Testis (tissue), 3 donors: ENCODE results near the gene MPC1. TPM values are rescaled to one million over a fixed set of nuclear protein-coding genes. Genes with fewer than 3 reads are reported as not detected.

Experiments used
- DNase-seq: peaks from one replicate; pipeline ENCODE4 v3.0.0-alpha.2; 2019
- H3K27ac ChIP-seq, 2 donors: fragments of 200-600 bp; sonication (generic); one replicate each; pipeline ENCODE4 v1.5.1; 2019
- H3K27me3 ChIP-seq: fragments of 200-600 bp; sonication (generic); one replicate; pipeline ENCODE4 v1.5.1; 2019
- H3K36me3 ChIP-seq: fragments of 200-600 bp; sonication (generic); one replicate; pipeline ENCODE4 v1.5.1; 2017; ENCODE audit warnings: low read depth; ENCODE audit errors: missing control alignments
- H3K4me1 ChIP-seq: fragments of 200-600 bp; sonication (generic); one replicate; pipeline ENCODE4 v1.5.1; 2019
- H3K4me3 ChIP-seq, 2 donors: fragments of 200-600 bp; sonication (generic); one replicate each; pipeline ENCODE4 v1.5.1; 2017 to 2019
- H3K9me3 ChIP-seq: fragments of 200-600 bp; sonication (generic); one replicate; pipeline ENCODE4 v1.5.1; 2017
- POLR2A ChIP-seq: fragments of 450-650 bp; IDR thresholded peaks from one replicate; pipeline ENCODE4 v1.6.1; 2017; ENCODE audit warnings: antibody characterized with exemption, mild to moderate bottlenecking, moderate library complexity
- WGBS, 2 donors: methylation state at CpG; one replicate each; pipeline ENCODE4 v1.1.5; 2018; 5-methylcytosine and 5-hydroxymethylcytosine counted together
- intact Hi-C: fragments of 100-400 bp; cut with DNase I; formaldehyde crosslinking; loops from one replicate; pipeline ENCODE4 v1.15.1; 2023; ENCODE audit warnings: low total_unique reads
- polyA plus RNA-seq: library from polyadenylated mRNA; stranded (reverse); fragments of 350-450 nt; fragmentation: Illumina TruSeq; extraction: RNeasy Lipid Tissue Mini Kit (QIAGEN cat#74804); gene quantifications from one replicate; pipeline ENCODE4 v1.2.3, GENCODE V29; 2014; ENCODE audit warnings: low read depth, low replicate concordance; ENCODE audit not compliant: insufficient read depth
- total RNA-seq, 2 donors: library from RNA; depleted of rRNA; stranded (reverse); fragments of >200 nt; gene quantifications; one replicate each; pipeline ENCODE4 v1.2.3, GENCODE V29; 2016
- TF ChIP-seq, protein P1 (sequence below), 3 experiments: fragments of 450-650 bp in 2 of 3; fragments of 200-600 bp in 1 of 3; sonication (generic) in 1 of 3; IDR thresholded peaks; one replicate each; pipeline ENCODE4 v1.5.1; 2016 to 2019; ENCODE audit warnings: antibody characterized with exemption in 3 of 3, mild to moderate bottlenecking in 2 of 3, moderate library complexity in 1 of 3

MPC1 gene
- total and polyA plus RNA-seq, 3 donors from 2014 or later, result 22.5 to 54.2 (median 24.0) TPM

DNA sequence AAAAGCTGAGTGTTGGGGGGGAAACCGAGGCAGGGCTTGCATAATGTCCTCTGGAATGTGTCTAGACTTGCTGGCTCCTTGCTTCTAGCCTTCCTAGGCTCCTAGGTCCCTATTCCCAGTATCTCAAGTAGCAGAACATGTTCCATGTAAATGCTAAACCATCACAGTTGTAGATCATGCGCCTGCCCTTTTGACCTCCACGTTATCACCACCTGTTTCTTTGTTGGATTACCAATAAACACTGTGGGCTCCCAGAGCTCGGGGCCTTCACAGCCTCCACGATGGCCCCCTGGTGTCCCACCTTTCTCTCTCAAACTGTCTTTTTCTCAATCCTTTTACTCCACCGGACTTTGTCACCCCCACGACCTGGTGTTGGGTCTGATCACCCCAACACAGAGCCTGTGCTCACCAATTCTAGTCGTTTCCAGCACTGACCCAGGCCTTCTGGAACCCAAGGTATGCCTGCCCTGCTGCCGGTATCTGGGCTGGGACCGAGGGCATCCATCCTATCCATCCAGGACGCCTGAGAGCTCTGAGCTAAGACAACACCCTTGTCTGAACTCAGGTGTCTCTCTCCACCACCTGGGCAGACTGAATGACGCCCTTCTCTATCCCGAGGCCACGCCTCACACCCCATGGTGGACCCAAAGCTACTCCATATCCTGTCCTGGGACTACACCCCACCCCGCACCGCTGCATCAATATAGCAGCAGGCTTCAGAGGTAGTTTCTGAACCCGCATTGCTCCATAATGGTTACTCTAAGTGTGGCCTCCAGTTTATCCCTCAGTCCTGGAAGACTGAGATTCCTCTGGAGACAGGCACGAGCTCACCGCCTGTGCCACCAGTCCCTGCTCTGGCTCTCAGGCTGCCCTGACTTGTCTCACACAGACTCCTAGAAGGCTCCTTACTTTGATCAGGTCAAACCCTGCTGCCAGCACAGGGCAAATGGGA is 65.2 kb downstream of the MPC1 start:
- intact Hi-C loops, result no loop called here
- Histone ChIP-seq H3K4me3 (no peak overlapping the region), H3K9me3 (no peaks in the 10 kb centered on the region)

DNA sequence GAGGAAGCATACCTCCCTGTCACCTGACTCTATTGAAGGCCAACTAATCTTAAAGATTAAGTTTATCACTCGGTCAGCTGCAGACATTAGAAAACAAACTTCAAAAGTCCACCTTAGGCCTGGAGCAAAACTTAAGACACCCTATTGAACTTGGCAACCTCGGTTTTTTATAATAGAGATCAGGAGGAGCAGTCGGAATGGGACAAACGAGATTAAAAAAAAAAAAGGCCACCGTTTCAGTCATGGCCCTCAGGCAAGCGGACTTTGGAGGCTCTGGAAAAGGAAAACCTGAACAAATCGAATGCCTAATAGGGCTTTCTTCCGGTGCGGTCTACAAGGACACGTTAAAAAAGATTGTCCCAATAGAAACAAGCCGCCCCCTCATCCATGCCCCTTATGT is 67.3 kb downstream of the MPC1 start:
- no peak overlapping the region for H3K4me3 ChIP-seq
- intact Hi-C loops, result no loop called here
- WGBS, 2 donors, result 75 to 78% methylated on average over 11 of the region's 11 CpGs
- no peaks in the 10 kb centered on the region for H3K36me3 ChIP-seq
- no peaks in the 10 kb centered on the region for H3K27me3 ChIP-seq
- no peak for TF ChIP-seq POLR2A
- TF ChIP-seq, protein P1, sequence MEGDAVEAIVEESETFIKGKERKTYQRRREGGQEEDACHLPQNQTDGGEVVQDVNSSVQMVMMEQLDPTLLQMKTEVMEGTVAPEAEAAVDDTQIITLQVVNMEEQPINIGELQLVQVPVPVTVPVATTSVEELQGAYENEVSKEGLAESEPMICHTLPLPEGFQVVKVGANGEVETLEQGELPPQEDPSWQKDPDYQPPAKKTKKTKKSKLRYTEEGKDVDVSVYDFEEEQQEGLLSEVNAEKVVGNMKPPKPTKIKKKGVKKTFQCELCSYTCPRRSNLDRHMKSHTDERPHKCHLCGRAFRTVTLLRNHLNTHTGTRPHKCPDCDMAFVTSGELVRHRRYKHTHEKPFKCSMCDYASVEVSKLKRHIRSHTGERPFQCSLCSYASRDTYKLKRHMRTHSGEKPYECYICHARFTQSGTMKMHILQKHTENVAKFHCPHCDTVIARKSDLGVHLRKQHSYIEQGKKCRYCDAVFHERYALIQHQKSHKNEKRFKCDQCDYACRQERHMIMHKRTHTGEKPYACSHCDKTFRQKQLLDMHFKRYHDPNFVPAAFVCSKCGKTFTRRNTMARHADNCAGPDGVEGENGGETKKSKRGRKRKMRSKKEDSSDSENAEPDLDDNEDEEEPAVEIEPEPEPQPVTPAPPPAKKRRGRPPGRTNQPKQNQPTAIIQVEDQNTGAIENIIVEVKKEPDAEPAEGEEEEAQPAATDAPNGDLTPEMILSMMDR (IDR thresholded peaks at IDR 0.05), result no peak
- no peak overlapping the region for H3K27ac ChIP-seq
- H3K4me1 ChIP-seq, result no peaks in the 10 kb centered on the region
- H3K9me3 ChIP-seq, result no peaks in the 10 kb centered on the region
- no peak for DNase-seq

More for the DNA sequence above, 65.2 kb downstream of the MPC1 start:
- TF ChIP-seq, protein P1 (IDR thresholded peaks at IDR 0.05), result no peak
- no peak for TF ChIP-seq POLR2A
- no peak overlapping the region for H3K27ac ChIP-seq
- WGBS, 2 donors, result 86 to 89% methylated on average over 19 of the region's 19 CpGs
- no peaks in the 10 kb centered on the region for H3K4me1 ChIP-seq
- H3K36me3 ChIP-seq, result no peaks in the 10 kb centered on the region
- H3K27me3 ChIP-seq, result no peaks in the 10 kb centered on the region
- DNase-seq, result no peak

Other genes starting within 250 kb of the MPC1 start
- 1 to 10 TPM in 1 of 2 donors, under 1 TPM in 1; 0.24 to 1.2 TPM for gene TBXT, start 215.1 kb downstream of the MPC1 start, total RNA-seq
- gene TBXT, start 215.1 kb downstream of the MPC1 start, polyA plus RNA-seq, result 0.26 TPM
- under 1 TPM; 0.39 to 0.62 TPM for gene PRR18, start 74.5 kb downstream of the MPC1 start, total RNA-seq
- gene PRR18, start 74.5 kb downstream of the MPC1 start, polyA plus RNA-seq, result 0.16 TPM
- gene SFT2D1, start 40.4 kb downstream of the MPC1 start, total RNA-seq, result 10 to 100 TPM; 45.7 to 64.6 TPM
- gene SFT2D1, start 40.4 kb downstream of the MPC1 start, polyA plus RNA-seq, result 68.3 TPM
- 1 to 10 TPM; 1.7 to 1.9 TPM for gene RAMACL, start 203.7 kb upstream of the MPC1 start, total RNA-seq
- gene RAMACL, start 203.7 kb upstream of the MPC1 start, polyA plus RNA-seq, result not detected
- 10 to 100 TPM; 19.8 to 21.7 TPM for gene RPS6KA2, start 244.3 kb upstream of the MPC1 start, total RNA-seq
- gene RPS6KA2, start 244.3 kb upstream of the MPC1 start, polyA plus RNA-seq, result 18.4 TPM